Keratinocyte (primary cell): ENCODE results near the gene BLOC1S4.

Experiments
- CTCF ChIP-seq, 3 experiments: IDR thresholded peaks in 1 of 3; conservative IDR thresholded peaks in 1 of 3; optimal IDR thresholded peaks in 1 of 3; 2 replicates in 2 of 3; 3 replicates in 1 of 3; pipeline versions ENCODE3 to v1.5.1; 2011; ENCODE audit warnings: low read length in 3 of 3, mild to moderate bottlenecking in 3 of 3, moderate library complexity in 2 of 3, control low read depth in 1 of 3, inconsistent platforms in 1 of 3; ENCODE audit not compliant: insufficient read depth in 2 of 3; ENCODE audit errors: extremely low read depth in 1 of 3
- EZH2 ChIP-seq: IDR thresholded peaks from one replicate; pipeline ENCODE4 v1.6.1; 2012; ENCODE audit warnings: inconsistent platforms, mild to moderate bottlenecking, low read length, moderate library complexity

DNA sequence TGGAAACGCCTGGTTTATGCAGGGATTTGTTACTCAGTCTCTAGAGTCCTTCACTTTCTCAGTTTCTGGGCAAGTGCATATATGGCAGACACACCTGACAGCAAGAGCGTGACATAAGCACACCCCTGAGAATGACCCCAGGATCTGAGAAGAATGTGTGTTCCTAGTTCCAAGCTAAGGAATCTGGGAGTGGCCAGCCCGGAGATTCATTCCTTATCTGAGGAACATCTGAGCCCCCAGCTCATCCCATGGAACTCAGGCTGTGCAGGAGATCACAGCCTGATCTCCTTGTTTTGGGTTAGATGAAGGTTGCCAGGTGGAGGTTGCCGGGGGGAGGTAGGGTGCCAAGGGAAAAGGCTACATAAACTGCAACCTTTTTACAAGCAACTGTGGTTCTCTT, 42.8 kb downstream of the BLOC1S4 start:
- TF ChIP-seq CTCF (optimal IDR thresholded peaks at IDR 0.05 in 1 of 3, IDR thresholded peaks at IDR 0.05 in 1 of 3, conservative IDR thresholded peaks at IDR 0.05 in 1 of 3; ENCODE audit: extremely low read depth in 1 of 3, insufficient read depth in 2 of 3, low read length in 3 of 3) (no peak), EZH2 (no peak)
